ENCODE data around the gene DIP2B.

Gene DIP2B

DNA sequence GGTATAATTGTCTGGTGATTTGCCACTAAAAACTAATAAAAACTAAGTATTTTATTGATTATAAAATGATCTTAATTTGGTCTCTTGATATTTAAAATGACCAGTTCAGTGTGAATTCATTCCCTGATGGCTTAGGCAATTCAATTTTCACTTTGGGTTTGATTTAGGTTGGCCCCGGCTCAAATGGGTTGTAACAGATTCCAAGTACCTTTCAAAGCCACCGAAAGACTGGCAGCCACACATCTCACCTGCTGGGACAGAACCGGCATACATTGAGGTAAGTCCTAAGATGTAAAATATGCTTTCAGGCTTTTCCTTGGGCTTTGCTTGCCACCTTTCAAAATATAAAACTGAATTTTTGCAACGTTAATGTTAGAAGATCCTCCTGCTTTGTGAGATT is 181.6 kb downstream of the DIP2B start:
- no peak for DNase-seq

GRCh38 chr12:50686976-50687375 is 182.2 kb downstream of the DIP2B start:
- no peak for DNase-seq

DNA sequence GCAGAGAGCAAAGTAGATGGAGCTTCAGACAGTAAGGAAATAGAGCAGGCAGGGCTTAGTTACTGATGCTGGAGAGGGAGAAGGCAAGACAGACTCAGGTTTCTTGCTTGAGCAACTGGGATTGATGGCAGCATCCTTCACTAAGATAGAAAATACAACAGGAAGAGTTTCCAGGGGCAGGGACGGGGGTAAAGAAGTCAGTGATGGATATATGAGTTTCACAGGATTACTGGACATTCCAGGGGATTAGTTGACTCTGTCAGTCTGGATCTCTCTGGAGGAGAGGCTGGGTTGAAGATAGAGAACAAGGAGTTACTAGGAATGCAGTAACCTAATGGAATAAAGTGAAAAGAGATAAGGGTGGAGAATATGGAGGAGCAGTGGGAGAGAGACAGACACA is 184.7 kb downstream of the DIP2B start:
- DNase-seq: no peak

DNA sequence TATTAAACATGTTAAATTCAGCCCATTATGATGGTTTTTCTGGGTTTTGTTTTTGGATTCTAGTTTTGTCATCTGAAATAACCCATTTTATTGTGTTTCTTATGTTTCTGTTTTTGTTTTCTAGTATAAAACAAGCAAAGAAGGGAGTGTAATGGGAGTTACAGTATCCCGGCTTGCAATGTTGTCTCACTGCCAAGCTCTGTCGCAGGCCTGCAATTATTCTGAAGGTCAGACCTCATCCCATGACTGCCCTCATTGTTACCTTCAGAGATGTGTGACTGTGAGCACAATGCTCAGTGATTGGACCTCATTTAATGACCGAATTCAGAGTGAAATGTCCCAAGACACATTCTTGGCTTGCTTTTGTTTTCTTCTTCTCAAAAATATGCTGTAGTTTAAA is 186.1 kb downstream of the DIP2B start:
- no peak for DNase-seq

DNA sequence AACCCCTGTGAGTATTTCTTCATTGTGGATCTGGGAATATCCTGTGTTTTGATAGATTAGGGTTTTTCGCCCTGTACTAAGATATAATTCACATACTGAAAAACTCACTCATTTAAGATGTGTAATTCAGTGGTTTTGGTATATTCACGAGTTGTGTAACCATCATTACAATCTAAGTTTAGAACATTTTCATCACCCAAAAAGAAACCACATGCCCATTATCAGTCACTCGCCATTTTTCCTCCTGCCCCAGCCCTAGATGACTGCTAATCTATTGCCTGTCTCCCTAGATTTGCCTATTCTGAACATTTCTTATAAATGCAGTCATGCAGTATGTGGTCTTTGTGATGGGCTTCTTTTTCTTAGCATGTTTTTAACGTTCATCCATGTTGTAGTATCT is 191.2 kb downstream of the DIP2B start:
- DNase-seq: no peak

- no peak for DNase-seq
Observed at GRCh38 chr12:50696931-50697330, 192.1 kb downstream of the DIP2B start.

- no peak for DNase-seq
Observed at GRCh38 chr12:50699154-50699553, 194.4 kb downstream of the DIP2B start.

DNA sequence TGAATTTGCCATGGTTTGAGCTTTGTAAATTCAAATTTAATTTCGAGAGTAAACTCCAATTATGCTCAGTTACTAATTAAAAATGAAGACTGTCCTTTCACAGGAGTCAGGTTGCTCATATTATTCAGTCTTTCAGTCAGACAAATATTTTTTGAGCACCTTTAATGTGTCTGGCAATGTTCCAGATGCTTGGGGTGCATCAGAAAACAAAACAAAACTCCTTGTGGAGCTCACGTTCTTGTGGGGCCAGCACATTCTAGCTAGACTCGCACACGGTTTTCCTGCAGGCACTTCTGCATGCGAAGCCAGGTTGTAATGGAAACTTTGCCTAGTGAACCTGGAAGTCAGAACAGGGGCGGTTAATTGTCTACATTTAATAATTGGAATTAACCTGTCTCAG is 195.2 kb downstream of the DIP2B start:
- DNase-seq: no peak

DNA sequence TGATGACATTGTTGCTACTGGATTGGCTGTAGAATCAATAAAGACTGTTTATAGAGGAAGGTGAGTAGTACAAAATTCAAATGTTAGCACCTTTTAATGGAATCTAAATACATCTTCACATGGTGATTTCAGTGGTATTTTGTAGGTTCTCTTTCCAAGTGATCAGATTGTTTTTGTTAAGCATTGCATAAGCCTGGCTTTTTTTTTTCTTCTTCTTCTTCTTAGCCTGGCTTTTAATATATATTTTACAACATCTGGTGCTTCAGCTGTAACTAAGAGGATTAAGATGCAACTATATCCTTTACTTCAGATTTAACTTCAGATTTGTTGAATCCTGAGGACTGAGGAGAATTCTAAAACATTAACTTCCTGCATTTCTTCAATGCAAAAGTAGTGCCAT is 201.8 kb downstream of the DIP2B start:
- no peak for DNase-seq

DNA sequence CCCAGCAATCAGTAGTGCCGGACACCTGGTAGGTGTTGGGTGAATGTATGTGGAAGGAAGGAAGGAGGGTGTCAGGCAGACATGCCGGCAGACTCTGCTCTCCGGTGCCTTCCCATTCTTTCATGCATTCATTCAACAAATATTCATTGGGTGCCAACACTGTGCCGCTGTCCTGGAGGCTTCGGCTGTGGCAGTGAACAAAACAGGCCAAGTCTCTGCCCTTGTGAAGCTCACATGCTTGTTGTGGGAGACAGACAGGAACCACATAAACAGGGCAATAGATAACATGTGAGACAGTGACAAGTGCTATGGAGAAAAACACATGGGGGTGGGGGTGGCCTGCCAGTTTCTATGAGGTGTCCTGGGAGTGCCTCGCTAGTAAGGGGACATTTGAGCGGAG is 202.6 kb downstream of the DIP2B start:
- DNase-seq: no peak

- DNase-seq: no peak
Observed at GRCh38 chr12:50708631-50709030, 203.8 kb downstream of the DIP2B start.

GRCh38 chr12:50711121-50711520 is 206.3 kb downstream of the DIP2B start:
- no peak for DNase-seq

DNA sequence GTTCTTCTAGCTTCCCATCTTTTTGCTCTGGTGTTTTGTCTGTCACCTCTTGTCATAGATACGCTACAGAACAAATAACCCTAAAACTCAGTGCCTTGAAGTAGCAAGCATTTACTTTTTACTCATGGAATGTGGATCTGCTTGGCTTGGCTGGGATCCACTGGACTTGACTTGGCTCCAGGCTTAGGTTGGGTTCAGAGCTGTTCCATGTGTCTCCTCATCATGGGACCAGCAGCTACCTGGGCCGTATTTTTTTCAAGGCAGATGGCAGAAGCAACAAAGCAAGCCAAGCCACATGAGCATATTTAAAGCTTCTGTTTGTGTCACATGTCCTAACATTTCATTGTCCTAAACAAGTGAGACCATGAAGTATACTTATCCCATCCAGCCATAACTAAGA is 210.4 kb downstream of the DIP2B start:
- DNase-seq: no peak

DNA sequence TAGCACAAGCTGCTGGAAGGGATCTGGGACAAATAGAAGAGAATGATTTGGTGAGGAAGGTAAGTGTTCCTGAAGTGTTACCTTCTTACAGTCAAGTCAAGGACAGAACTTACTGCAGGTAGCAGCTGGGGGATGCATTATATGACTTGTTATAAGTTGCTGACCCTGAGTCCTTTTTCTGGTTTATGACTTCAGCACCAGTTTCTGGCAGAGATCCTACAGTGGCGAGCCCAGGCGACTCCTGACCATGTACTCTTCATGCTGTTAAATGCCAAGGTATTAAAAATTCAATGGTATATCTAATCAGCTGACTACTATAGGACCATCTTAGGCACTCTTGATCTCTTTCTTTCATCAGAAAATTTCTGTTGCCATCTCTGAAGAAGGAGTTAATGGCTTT is 214.0 kb downstream of the DIP2B start:
- no peak for DNase-seq

GRCh38 chr12:50720085-50720484 is 215.3 kb downstream of the DIP2B start:
- DNase-seq: no peak

GRCh38 chr12:50720501-50720900 is 215.7 kb downstream of the DIP2B start:
- DNase-seq: no peak

GRCh38 chr12:50723865-50724264 is 219.1 kb downstream of the DIP2B start:
- no peak for DNase-seq

- no peak for DNase-seq
Observed at GRCh38 chr12:50725011-50725942, 220.5 kb downstream of the DIP2B start.

- DNase-seq: no peak
Observed at GRCh38 chr12:50727466-50727865, 222.7 kb downstream of the DIP2B start.

GRCh38 chr12:50728417-50728816 is 223.6 kb downstream of the DIP2B start:
- DNase-seq: no peak

DNA sequence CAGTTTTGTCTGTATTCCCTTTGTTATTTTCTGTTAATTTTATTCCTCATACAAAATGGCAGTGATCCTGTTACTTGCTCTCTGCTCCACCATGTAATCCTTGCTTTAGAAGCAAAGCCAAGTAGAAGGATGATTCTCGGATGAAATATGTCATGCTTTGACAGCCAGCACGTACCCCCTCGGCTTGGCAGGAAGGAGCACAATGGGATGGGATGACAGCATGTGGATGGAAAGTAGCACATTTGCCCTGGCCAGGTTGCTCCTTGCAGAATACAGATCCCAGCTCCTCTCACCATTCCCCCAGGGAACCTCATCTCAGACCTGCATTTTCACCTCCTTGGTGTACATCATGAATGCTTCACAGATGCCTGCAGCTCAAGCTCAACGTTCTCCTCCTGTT is 224.1 kb downstream of the DIP2B start:
- DNase-seq: no peak

- DNase-seq: no peak
Observed at GRCh38 chr12:50732591-50732990, 227.8 kb downstream of the DIP2B start.

DNA sequence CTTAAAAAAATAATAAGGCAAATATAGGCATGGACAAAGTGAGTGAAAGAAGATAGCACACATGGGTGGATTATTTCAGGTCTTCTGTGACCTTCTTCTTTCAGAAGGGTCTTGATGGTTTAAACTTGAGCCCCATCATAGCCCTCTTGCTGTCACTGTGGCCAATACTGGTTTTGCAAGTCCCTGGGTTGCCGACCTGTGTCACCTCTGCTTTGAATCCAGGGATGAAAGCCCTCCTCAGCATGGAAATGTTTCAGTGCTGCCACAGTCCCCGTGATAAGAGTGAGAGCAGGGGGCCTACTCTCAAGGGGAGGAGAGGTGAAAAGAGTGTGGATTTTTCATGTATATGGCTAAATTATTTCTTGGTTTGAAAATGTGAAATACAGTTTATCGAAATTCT is 228.9 kb downstream of the DIP2B start:
- no peak for DNase-seq

- DNase-seq: peak; percentile 53 to 80
Observed at GRCh38 chr12:50734409-50735263, 229.9 kb downstream of the DIP2B start.
